AG04450 (cell line): ENCODE data around the gene EMC6. TPM values are rescaled to one million over a fixed set of nuclear protein-coding genes. Genes with fewer than 3 reads are reported as not detected.

ENCODE experiments used
- CTCF ChIA-PET: fragments of 300-600, 350-600 bp; formaldehyde crosslinking; extraction: SDS; loops from one replicate; lab custom pipeline; 2022; ENCODE audit warnings: antibody characterized with exemption, inconsistent platforms; lab: Charles Lee
- POLR2A ChIA-PET: fragments of 350-600 bp; formaldehyde crosslinking; extraction: SDS; loops from one replicate; lab custom pipeline; 2021; ENCODE audit warnings: antibody characterized with exemption, inconsistent platforms; lab: Yijun Ruan, JAX
- DNase-seq: peaks from one replicate; pipeline ENCODE4 v3.0.0-alpha.2; 2011; ENCODE audit warnings: low read depth, low spot score
- H3K27ac ChIP-seq: one replicate; pipeline ENCODE4 v1.5.1; 2012; ENCODE audit warnings: low read depth, low read length, control low read depth
- H3K27me3 ChIP-seq: one replicate; pipeline ENCODE4 v1.6.0; 2012; ENCODE audit warnings: low read length; ENCODE audit not compliant: control insufficient read depth, insufficient read depth
- H3K4me3 ChIP-seq: 2 replicates; pipeline ENCODE4 v1.5.1; 2011; ENCODE audit warnings: mild to moderate bottlenecking, low read depth, low read length, control low read depth
- H3K9me3 ChIP-seq: 2 replicates; pipeline ENCODE4 v1.5.1; 2012; ENCODE audit warnings: low read length; ENCODE audit not compliant: control insufficient read depth, insufficient read depth
- CTCF ChIP-seq: IDR thresholded peaks from 2 replicates; pipeline ENCODE4 v1.5.1; 2011; ENCODE audit warnings: low read depth, low read length, control low read depth, inconsistent platforms
- polyA plus RNA-seq: library from polyadenylated mRNA; depleted of rRNA; stranded (reverse); fragments of >200 nt; gene quantifications from 2 replicates; pipeline ENCODE4 v1.2.3, GENCODE V29; 2011

EMC6 gene
- polyA plus RNA-seq, 1 experiment = 23.4 TPM

GRCh38 chr17:3678095-3678820 lies 9.6 kb downstream of the EMC6 start:
- no peak overlapping the region for H3K4me3 ChIP-seq
- peaks cover 7% of the 10 kb centered on the region for H3K27me3 ChIP-seq
- no peak for TF ChIP-seq CTCF
- no peak overlapping the region for H3K27ac ChIP-seq
- H3K9me3 ChIP-seq = no peaks in the 10 kb centered on the region; the same call in 1 of the 2 replicates
- CTCF ChIA-PET = interaction anchor here (0.7 kb wide), 1 partner anchor 8 kb away, joined by 3 read pairs; no protein-coding TSS in a partner anchor
- POLR2A ChIA-PET = interaction anchor here (1.8 kb wide), 1 partner anchor 11 kb away, joined by 10 read pairs; no protein-coding TSS in a partner anchor
- no peak for DNase-seq

- POLR2A ChIA-PET = interaction anchor here (1.0 to 1.8 kb wide), 3 partner anchors 8 to 11 kb away, joined by 4 to 10 read pairs (median 5); no protein-coding TSS in a partner anchor
- Histone ChIP-seq H3K9me3 (no peaks in the 10 kb centered on the region; the same call in 1 of the 2 replicates), H3K4me3 (no peak overlapping the region), H3K27me3 (peaks cover 7% of the 10 kb centered on the region), H3K27ac (no peak overlapping the region)
- TF ChIP-seq CTCF = no peak
- DNase-seq = no peak
- CTCF ChIA-PET = interaction anchor here (0.5 kb wide), 1 partner anchor 735 kb away, joined by 6 read pairs; no protein-coding TSS in a partner anchor
Observed at GRCh38 chr17:3678821-3679530, 10.4 kb downstream of the EMC6 start.

- peaks cover 7% of the 10 kb centered on the region for H3K27me3 ChIP-seq
- no peak overlapping the region for H3K27ac ChIP-seq
- DNase-seq = no peak
- POLR2A ChIA-PET = interaction anchor here (1.0 to 1.2 kb wide), 2 partner anchors 9 to 12 kb away, joined by 4 to 5 read pairs; no protein-coding TSS in a partner anchor
- no peak for TF ChIP-seq CTCF
- no peaks in the 10 kb centered on the region; the same call in 1 of the 2 replicates for H3K9me3 ChIP-seq
- no peak overlapping the region for H3K4me3 ChIP-seq
- CTCF ChIA-PET = interaction anchor here (0.5 kb wide), 1 partner anchor 734 kb away, joined by 6 read pairs; no protein-coding TSS in a partner anchor
Observed at GRCh38 chr17:3679531-3680126, 11.0 kb downstream of the EMC6 start.

- Histone ChIP-seq H3K27ac (no peak overlapping the region), H3K27me3 (peaks cover 10% of the 10 kb centered on the region), H3K9me3 (no peaks in the 10 kb centered on the region; the same call in 1 of the 2 replicates), H3K4me3 (no peak overlapping the region)
- no peak for DNase-seq
- no peak for TF ChIP-seq CTCF
- POLR2A ChIA-PET = no interaction called here
- CTCF ChIA-PET = no interaction called here
Observed at GRCh38 chr17:3681057-3681456, 12.4 kb downstream of the EMC6 start.
